ENCODE measurements around the gene ZC3H7B.

ZC3H7B gene

DNA sequence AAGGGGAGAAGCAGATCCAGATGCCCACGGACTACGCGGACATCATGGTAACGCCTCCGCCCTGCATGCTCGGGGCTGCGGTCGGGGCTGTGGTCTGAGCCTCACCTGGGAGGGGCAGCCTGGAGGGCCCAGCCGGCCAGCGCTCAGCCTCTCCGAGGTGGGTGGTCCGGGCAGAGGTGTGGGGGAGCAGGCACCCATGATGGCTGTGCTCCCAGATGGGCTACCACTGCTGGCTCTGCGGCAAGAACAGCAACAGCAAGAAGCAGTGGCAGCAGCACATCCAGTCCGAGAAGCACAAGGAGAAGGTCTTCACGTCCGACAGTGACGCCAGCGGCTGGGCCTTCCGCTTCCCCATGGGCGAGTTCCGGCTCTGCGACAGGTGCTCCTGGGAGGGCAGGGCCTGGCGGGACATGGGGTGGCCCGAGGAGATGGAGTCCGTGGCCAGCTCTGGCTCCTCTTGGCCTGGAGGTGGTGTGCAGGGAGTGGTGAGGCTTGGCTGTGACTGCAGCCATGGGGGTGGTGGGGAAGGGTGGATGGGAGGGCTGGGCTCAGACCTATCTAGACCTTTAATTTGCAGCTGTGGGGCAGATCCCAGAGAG, 55.2 kb downstream of the ZC3H7B start:
- no peak for FAIRE-seq

- FAIRE-seq, result no peak
These were observed 55.9 kb downstream of the ZC3H7B start for GRCh38 chr22:41357191-41357590.

GRCh38 chr22:41358927-41359326, 57.6 kb downstream of the ZC3H7B start:
- no peak for FAIRE-seq

DNA sequence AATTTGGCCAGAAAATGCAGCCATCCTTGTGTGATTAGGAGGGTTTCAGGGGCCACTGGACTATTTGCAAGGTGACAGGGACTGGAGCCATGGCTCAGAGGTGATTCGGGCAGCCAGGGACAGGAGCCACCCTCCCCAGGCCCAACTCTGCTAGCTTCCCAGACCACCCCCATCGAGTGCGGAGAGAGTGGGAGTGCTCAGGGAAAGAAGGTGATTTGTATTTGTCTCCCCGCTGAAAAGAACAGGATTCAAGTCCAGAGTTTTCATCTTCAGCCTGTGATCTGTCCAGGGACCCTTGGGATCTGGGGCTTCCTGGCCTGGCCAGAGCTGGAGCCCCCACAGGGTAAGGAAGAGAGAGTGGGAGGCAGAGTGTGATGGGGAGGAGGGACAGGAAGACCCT, 58.1 kb downstream of the ZC3H7B start:
- FAIRE-seq, result no peak

DNA sequence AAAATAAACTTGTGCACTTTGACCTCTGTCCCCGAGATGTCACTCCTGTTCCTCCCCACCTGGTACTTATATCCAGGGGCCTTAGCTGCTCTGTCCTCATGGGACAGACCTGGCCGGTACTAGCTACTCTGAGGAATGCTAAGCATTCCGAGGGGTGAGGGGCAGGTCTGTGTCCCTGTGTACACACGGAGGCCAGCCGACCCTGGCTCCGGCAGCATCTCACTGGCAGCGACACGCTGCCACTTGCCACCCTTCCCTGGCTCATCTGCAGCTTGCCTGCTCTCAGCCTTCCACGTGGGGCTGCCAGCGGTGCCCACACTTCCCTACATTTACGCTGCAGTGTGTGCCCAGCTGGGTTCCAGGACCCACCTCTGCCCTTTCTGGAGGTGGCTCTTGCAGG, 58.8 kb downstream of the ZC3H7B start:
- FAIRE-seq, result no peak

GRCh38 chr22:41361716-41362310, 60.5 kb downstream of the ZC3H7B start:
- no peak for FAIRE-seq

- FAIRE-seq, result no peak
These were observed 61.3 kb downstream of the ZC3H7B start for GRCh38 chr22:41362615-41363014.

- no peak for FAIRE-seq
These were observed 62.9 kb downstream of the ZC3H7B start for GRCh38 chr22:41364233-41364632.

DNA sequence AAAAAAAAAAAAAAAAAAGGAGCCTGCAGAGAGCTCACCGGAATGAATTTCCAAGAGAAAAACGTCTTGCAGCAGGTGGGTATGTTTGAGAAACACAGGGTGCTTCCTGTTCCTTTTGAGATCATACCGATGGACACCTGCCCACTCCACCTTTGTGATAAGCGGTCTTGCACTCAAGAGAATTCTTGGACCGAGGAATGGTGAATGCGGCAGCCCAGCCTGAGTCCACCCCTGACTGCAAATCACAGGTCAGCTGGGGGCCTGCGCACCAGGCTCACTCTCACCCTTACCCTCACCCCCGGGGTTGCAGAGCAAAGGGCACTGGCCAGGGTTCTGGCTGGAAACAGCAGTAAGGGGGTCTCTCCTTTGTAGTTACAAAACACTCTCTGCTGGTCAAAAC, 63.6 kb downstream of the ZC3H7B start:
- no peak for FAIRE-seq

DNA sequence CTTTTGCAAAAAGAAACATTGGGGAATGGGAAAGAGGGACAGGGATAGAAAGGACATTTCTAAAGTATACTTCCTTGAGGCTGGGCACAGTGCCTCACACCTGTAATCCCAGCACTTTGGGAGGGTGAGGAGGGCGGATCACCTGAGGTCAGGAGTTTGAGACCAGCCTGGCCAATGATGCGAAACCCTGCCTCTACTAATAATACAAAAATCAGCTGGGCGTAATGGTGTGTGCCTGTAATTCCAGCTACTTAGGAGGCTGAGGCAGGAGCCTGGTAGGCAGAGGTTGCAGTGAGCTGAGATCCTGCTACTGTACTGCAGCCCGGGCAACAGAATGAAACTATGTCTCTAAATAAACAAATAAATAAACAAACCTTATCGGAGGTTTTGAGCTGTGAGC, 64.1 kb downstream of the ZC3H7B start:
- FAIRE-seq, result no peak

GRCh38 chr22:41366323-41367029, 65.2 kb downstream of the ZC3H7B start:
- FAIRE-seq, result no peak

DNA sequence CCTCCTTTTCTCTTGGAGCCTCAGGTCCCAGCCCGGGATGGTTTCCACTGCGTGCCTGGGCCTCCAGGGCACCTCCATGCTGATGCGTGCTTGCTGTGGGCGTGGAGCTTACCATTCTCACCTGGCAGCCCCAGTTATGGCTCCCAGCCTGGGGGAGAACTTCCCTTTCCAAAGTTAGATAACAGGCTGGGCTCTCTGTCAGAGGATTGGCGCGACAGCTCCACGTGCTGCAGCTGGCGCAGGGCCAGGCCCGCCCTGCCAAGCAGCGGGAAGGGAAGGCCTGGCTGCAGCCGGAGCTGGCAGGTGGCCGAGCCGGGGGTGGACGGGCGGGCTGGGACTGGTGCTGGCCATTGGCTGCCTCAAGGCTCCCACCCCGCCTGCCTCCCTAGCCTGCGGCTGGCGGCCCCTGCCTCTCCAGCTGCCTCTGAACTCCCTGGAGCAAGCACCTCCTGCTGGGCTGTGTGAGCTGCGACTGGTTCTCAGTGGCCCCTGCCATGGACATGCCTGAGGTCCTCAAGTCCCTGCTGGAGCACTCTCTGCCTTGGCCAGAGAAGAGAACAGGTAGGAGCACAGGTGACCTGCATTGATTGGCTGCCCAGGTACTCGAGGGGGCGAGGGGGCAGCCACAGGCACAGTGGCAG, 65.8 kb downstream of the ZC3H7B start:
- FAIRE-seq, result no peak

- no peak for FAIRE-seq
These were observed 66.6 kb downstream of the ZC3H7B start for GRCh38 chr22:41367680-41368542.

DNA sequence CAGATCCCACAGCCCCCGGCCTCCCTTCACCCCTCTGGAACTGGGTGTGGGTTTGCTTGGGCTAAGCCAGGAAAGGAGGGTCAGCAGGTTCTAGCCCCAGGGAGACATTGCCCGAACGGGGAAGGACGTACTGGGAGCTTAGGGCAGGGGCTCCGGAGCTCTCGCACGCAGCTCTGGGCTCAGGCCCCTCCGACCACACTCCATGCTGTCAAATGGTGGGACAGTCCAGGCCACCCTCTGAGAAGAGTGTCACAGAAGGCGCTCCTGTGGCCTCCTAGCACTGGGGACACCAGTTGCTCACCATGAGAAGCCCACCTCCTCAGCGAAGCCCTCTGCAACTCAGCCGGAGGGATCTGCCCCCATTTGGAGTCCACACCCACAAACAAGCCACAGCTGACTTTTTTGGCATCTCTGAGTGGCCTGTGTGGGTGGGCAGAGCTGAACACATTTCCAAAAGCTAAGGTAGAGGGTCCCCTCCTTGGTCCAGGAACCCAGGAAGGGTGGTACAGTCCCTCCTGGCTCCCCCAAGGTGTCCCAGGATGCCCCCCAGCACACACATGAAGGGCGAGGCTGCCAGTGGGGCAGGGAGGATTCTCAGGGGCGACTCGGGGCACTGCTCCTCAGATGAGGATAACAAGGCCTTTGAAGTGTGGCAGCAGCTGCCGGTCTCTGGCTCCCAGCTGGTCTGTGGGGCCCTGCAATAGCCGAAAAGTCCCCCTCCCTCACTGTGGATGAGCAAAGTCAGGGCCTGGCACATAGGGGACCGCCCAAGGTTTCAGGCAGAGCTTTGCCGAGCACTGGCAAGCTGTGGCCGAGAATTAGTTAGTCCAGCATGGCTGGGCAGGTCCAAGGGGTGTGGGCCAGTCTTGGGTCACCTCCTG, 67.5 kb downstream of the ZC3H7B start:
- FAIRE-seq, result no peak

- no peak for FAIRE-seq
These were observed 68.1 kb downstream of the ZC3H7B start for GRCh38 chr22:41369424-41369745.

DNA sequence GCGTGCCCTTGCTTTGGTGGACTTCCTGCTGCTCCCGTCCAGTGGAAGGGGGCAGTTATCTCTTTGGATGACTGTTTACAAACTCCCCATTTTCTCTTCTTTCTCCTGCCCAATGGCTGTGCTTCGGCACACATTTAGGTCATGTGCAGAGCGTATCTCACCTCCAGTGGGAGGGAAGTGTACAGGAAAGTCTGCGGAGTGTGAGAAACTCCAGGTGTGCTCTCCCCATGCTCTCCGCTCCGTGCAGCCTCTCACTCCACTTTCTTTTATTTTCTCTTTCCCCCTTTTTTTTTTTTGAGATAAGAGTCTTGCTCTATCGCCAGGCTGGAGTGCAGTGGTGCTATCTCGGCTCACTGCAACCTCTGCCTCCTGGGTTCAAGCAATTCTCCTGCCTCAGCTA, 68.5 kb downstream of the ZC3H7B start:
- FAIRE-seq, result no peak

DNA sequence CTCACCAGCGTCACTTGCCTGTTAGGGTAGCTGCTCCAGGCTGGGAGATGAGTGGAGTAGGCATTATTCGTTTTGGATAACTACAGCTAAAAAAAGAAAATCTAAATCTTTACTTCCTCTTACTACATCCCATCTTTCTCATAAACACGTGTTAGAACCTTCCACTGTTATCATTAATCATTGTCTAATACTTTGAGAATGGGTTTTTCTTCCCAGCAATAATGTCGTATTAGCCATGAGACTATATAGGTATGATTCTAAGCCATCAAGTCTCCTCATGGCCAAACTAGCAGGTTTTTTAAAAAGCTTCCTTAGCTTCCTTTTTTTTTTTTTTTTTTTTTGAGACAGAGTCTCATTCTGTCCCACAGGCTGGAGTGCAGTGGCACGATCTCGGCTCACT, 76.5 kb downstream of the ZC3H7B start:
- FAIRE-seq, result no peak

DNA sequence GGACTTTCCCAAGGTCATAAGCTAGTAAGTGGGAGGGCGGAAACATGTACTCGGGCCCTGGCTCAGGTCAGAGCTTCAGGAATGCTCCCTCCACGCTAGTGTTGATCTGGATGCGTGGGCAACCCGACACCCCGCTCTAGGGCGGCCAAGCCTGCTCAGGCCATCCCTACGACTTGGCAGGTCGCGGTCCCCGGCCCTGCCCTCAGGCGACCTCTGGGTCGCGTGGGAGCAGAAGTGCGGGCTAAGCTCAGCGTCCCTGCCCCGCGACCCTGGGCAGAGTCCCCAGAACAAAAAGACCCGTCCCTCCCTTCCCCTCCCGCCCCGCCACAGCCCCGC, 79.6 kb downstream of the ZC3H7B start:
- no peak for FAIRE-seq

- peak; percentile 98 for FAIRE-seq
These were observed 80.2 kb downstream of the ZC3H7B start, which contains the start of gene TEF for GRCh38 chr22:41381329-41382097. TEF (plus strand) TSS chr22:41381942; CDS start chr22:41382045, 103 bp downstream.

- no peak for FAIRE-seq
These were observed 80.8 kb downstream of the ZC3H7B start for GRCh38 chr22:41382098-41382578.

- no peak for FAIRE-seq
These were observed 81.3 kb downstream of the ZC3H7B start for GRCh38 chr22:41382610-41383009.
